SU-DHL-6 (cell line): Measurements from ENCODE around the gene OR56A5.

ENCODE experiments used
- EZH2phosphoT487 ChIP-seq: fragments of 200-600 bp; sonication (generic), shearing (Covaris generic); conservative IDR thresholded peaks from 2 replicates; pipeline ENCODE4 v1.6.1; 2018; ENCODE audit warnings: mild to moderate bottlenecking, antibody characterized with exemption, low read length, moderate library complexity, mixed read lengths
- TF ChIP-seq, protein P1 (sequence below): fragments of 200-600 bp; sonication (generic); IDR thresholded peaks from one replicate; pipeline ENCODE4 v1.5.1; 2017; ENCODE audit warnings: antibody characterized with exemption, mild to moderate bottlenecking, low read length, moderate library complexity; ENCODE audit not compliant: insufficient read depth, poor library complexity, severe bottlenecking

DNA sequence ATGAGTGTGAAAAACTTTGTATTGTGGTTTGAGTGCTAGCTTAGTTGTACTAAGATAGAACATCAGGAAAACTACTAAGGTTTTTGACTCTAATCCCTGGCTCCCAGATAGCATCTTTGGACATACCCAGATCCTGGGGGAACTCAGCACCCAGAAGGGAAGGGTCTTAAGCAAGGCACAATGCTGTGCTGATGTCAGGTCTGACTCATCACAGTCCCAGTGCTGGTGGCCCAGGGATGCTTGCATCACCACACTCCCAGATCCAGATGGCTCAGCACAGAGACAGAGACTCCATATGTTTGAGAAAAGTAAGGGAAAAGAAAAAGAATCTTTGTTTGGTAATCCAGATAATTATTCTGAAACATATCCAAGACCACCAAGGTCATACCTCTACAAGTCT, 44.5 kb downstream of the OR56A5 start:
- TF ChIP-seq, protein P1, sequence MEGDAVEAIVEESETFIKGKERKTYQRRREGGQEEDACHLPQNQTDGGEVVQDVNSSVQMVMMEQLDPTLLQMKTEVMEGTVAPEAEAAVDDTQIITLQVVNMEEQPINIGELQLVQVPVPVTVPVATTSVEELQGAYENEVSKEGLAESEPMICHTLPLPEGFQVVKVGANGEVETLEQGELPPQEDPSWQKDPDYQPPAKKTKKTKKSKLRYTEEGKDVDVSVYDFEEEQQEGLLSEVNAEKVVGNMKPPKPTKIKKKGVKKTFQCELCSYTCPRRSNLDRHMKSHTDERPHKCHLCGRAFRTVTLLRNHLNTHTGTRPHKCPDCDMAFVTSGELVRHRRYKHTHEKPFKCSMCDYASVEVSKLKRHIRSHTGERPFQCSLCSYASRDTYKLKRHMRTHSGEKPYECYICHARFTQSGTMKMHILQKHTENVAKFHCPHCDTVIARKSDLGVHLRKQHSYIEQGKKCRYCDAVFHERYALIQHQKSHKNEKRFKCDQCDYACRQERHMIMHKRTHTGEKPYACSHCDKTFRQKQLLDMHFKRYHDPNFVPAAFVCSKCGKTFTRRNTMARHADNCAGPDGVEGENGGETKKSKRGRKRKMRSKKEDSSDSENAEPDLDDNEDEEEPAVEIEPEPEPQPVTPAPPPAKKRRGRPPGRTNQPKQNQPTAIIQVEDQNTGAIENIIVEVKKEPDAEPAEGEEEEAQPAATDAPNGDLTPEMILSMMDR, result no peak
- TF ChIP-seq EZH2phosphoT487, result no peak
